GM12864 (cell line): ENCODE data around the gene FOXI2.

Experiments used
- DNase-seq: peaks from one replicate; pipeline ENCODE4 v3.0.0-alpha.2; 2011; ENCODE audit warnings: low read depth
- H3K4me3 ChIP-seq: 2 replicates; pipeline ENCODE4 v1.5.1; 2011; ENCODE audit warnings: mild to moderate bottlenecking, low read depth, low read length, control low read depth
- CTCF ChIP-seq: IDR thresholded peaks from 2 replicates; pipeline ENCODE4 v1.5.1; 2011; ENCODE audit warnings: low read depth, mild to moderate bottlenecking, moderate library complexity, low read length, control low read depth, inconsistent platforms; ENCODE audit errors: missing control alignments

Gene FOXI2

GRCh38 chr10:127735156-127735555 is 1.8 kb upstream of the FOXI2 start:
- no peak for TF ChIP-seq CTCF
- no peak for DNase-seq
- H3K4me3 ChIP-seq = no peak overlapping the region

- DNase-seq = no peak
- no peak for TF ChIP-seq CTCF
- H3K4me3 ChIP-seq = no peak overlapping the region
These were observed 1.2 kb upstream of the FOXI2 start for GRCh38 chr10:127735723-127736221.

- no peak for TF ChIP-seq CTCF
- no peak for DNase-seq
- H3K4me3 ChIP-seq = no peak overlapping the region
These were observed 617 bp upstream of the FOXI2 start for GRCh38 chr10:127736222-127736914.

- no peak overlapping the region for H3K4me3 ChIP-seq
- no peak for TF ChIP-seq CTCF
- no peak for DNase-seq
These were observed 852 bp downstream of the FOXI2 start for GRCh38 chr10:127737563-127738511.

- no peak for DNase-seq
- H3K4me3 ChIP-seq = no peak overlapping the region
- no peak for TF ChIP-seq CTCF
These were observed 1.8 kb downstream of the FOXI2 start for GRCh38 chr10:127738512-127739424.

GRCh38 chr10:127739908-127740307 is 2.9 kb downstream of the FOXI2 start:
- no peak for TF ChIP-seq CTCF
- H3K4me3 ChIP-seq = no peak overlapping the region
- DNase-seq = no peak
